Stimulated activated naive B cell treated with anti-CD40 and anti-IgM and Interleukin-4, amounts not matched to agents 10 μg/mL and 1 μg/mL and 100 μg/mL, for 72 hours (primary cell): ENCODE data around the gene CTLA4.

ENCODE experiments used
- ATAC-seq, 2 donors: fragments of 150-1000 bp; cut with Tn5 transposase; replicated peaks; 2 replicates each; pipeline ENCODE4 v1.10.0; 2021; ENCODE audit warnings: moderate library complexity in 1 of 2
- DNase-seq: peaks from one replicate; pipeline ENCODE4 v3.0.0; 2021
- H3K27ac Mint-ChIP-seq: one replicate; pipeline ENCODE4 v1.8.0; 2022; ENCODE audit warnings: mild to moderate bottlenecking, mixed read lengths
- H3K27me3 Mint-ChIP-seq, 2 donors: one replicate each; pipeline ENCODE4 v1.8.0; 2022; ENCODE audit warnings: mixed read lengths in 2 of 2
- H3K36me3 Mint-ChIP-seq, 2 donors: one replicate each; pipeline ENCODE4 v1.8.0; 2022; ENCODE audit warnings: mixed read lengths in 2 of 2, mild to moderate bottlenecking in 1 of 2
- H3K4me1 Mint-ChIP-seq, 2 donors: one replicate each; pipeline ENCODE4 v1.8.0; 2022; ENCODE audit warnings: mixed read lengths in 2 of 2, mild to moderate bottlenecking in 1 of 2
- H3K4me3 Mint-ChIP-seq, 2 donors: one replicate each; pipeline ENCODE4 v1.8.0; 2022; ENCODE audit warnings: mild to moderate bottlenecking in 2 of 2, mixed read lengths in 2 of 2, moderate library complexity in 1 of 2
- H3K9me3 Mint-ChIP-seq, 2 donors: one replicate each; pipeline ENCODE4 v1.8.0; 2022; ENCODE audit warnings: mixed read lengths in 2 of 2, mild to moderate bottlenecking in 1 of 2

The CTLA4 gene

DNA sequence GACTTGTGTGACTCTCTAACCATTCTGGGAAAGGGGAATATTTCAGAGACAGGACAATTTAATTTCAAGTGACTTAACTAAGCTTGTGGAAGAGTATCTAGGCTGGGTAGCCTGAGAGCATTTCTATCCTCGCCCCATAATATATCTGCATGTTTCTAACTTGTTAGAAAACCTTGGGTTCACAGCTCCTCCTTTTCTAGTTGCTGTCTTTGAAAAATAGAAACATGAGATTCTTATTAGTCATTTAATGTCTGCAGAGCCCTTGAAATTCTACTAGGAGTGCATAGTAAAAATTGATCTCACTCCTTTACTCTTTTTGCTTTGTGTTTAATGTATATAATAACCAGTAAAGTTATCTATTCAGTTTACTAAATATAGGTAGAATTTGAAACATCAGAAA, 22.4 kb downstream of the CTLA4 start:
- H3K27me3 Mint-ChIP-seq, result peaks cover 31 to 35% of the 10 kb centered on the region in 2 donors
- no peak overlapping the region for H3K27ac Mint-ChIP-seq
- H3K9me3 Mint-ChIP-seq, result peaks cover 1 to 4% of the 10 kb centered on the region in 2 donors
- no peak for ATAC-seq
- peaks cover 2 to 5% of the 10 kb centered on the region in 2 donors for H3K36me3 Mint-ChIP-seq
- no peak overlapping the region for H3K4me3 Mint-ChIP-seq
- peaks cover 16 to 24% of the 10 kb centered on the region in 2 donors for H3K4me1 Mint-ChIP-seq
- no peak for DNase-seq

DNA sequence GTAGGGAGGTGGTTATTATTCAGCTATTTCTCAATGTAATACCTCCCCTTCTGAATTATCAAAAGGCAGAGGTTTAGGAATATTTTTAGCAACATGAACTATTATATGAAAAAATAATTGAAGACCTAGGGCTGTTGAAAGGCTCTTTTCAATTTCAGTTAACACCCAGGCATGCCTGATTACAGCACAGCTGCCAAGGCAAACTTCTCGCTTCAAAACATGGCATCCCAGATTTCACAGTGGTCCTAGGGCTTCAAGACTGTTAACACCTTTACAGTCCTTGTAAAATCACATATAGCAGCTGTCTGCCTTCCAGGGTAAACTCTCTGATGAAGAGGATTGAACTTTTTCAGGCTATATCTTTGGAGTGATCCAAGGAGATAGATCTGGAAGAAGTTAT, 23.2 kb downstream of the CTLA4 start:
- no peak for ATAC-seq
- no peak overlapping the region for H3K27ac Mint-ChIP-seq
- H3K9me3 Mint-ChIP-seq, result peaks cover 1 to 4% of the 10 kb centered on the region in 2 donors
- H3K27me3 Mint-ChIP-seq, result peaks cover 27 to 34% of the 10 kb centered on the region in 2 donors
- no peak for DNase-seq
- H3K4me1 Mint-ChIP-seq, result peaks cover 16 to 29% of the 10 kb centered on the region in 2 donors
- peaks cover 2 to 5% of the 10 kb centered on the region in 2 donors for H3K36me3 Mint-ChIP-seq
- H3K4me3 Mint-ChIP-seq, result no peak overlapping the region

DNA sequence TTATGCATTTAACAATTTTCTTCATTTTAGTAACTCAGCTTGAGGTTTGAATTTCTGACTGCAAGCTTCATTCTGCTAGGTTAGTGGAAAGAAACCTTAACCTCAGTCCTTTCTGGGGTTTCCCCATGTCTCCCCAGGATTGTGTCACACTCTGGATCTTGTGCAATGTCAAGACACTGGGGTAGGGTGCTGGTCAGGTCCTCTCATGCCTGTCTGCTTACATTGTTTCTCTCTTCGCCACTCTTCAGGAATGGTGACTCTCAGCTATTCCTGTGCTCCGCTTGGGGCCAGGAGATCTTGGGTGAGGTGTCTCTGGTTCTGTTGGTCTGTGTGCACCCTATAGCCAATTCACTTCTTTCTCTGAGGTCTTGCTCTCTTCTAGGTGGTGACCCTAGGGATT, 23.9 kb downstream of the CTLA4 start:
- peak overlapping the region in 1 of 2 donors; percentile 47 for H3K4me3 Mint-ChIP-seq
- H3K4me1 Mint-ChIP-seq, result peaks cover 18 to 34% of the 10 kb centered on the region in 2 donors
- H3K9me3 Mint-ChIP-seq, result peaks cover 3 to 4% of the 10 kb centered on the region in 2 donors
- ATAC-seq (peak; percentile 83 to 89), DNase-seq (peak; percentile 18)
- no peak overlapping the region for H3K27ac Mint-ChIP-seq
- peaks cover 27 to 32% of the 10 kb centered on the region in 2 donors for H3K27me3 Mint-ChIP-seq
- peaks cover 2 to 5% of the 10 kb centered on the region in 2 donors for H3K36me3 Mint-ChIP-seq

GRCh38 chr2:203892207-203892606, 24.6 kb downstream of the CTLA4 start:
- H3K4me1 Mint-ChIP-seq, result peaks cover 24 to 41% of the 10 kb centered on the region in 2 donors
- ATAC-seq (no peak), DNase-seq (no peak)
- peaks cover 3 to 4% of the 10 kb centered on the region in 2 donors for H3K9me3 Mint-ChIP-seq
- H3K36me3 Mint-ChIP-seq, result peaks cover 2 to 5% of the 10 kb centered on the region in 2 donors
- H3K27ac Mint-ChIP-seq, result no peak overlapping the region
- H3K27me3 Mint-ChIP-seq, result peaks cover 27 to 32% of the 10 kb centered on the region in 2 donors
- no peak overlapping the region for H3K4me3 Mint-ChIP-seq

DNA sequence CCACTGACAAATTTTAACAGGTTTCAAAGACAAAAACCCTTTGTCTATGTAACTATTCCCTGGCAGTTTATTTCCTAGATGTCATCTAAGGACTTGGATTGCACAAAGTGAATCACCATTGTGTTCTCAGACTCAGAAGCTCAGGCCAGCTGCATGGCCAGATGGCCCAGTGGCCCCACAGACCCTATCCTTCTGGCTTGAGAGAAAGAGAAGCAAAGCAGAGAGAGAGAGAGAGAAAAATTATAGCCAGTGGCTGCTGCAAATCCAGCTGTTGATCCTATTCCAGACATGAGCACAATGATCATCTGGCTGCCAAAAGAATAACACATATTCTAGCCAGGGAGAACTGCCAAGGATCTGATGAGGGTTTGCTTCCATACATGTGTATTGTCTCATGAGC, 25.8 kb downstream of the CTLA4 start:
- H3K27me3 Mint-ChIP-seq, result peaks cover 25 to 28% of the 10 kb centered on the region in 2 donors
- peaks cover 30 to 53% of the 10 kb centered on the region in 2 donors for H3K4me1 Mint-ChIP-seq
- DNase-seq (no peak), ATAC-seq (no peak)
- H3K36me3 Mint-ChIP-seq, result peaks cover 2 to 5% of the 10 kb centered on the region in 2 donors
- no peak overlapping the region for H3K27ac Mint-ChIP-seq
- no peak overlapping the region for H3K4me3 Mint-ChIP-seq
- peaks cover 3 to 4% of the 10 kb centered on the region in 2 donors for H3K9me3 Mint-ChIP-seq

DNA sequence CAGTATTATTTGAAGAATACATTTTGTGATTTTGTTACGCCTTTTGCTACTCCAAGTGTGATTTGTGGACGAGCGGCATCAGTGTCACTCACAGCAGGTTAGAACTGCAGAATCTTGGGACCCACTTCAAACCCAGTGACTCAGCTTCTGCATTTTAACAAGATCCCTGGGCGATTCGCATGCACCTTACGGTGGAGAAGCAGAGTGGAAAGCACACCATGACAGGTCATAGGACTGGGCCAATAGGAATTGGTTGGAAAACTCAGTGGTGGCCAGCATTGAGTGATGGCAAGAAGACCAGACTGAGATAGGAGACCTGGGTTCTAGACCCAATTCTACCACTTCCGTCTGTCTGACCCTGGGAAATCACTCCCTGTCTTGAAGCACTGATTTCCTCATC, 26.3 kb downstream of the CTLA4 start:
- Mint-ChIP-seq H3K27me3 (peaks cover 20 to 26% of the 10 kb centered on the region in 2 donors), H3K4me1 (peaks cover 30 to 57% of the 10 kb centered on the region in 2 donors), H3K9me3 (peaks cover 3 to 4% of the 10 kb centered on the region in 2 donors), H3K27ac (no peak overlapping the region), H3K4me3 (no peak overlapping the region), H3K36me3 (peaks cover 2 to 5% of the 10 kb centered on the region in 2 donors)
- no peak for ATAC-seq
- DNase-seq, result no peak

GRCh38 chr2:203894262-203894661, 26.7 kb downstream of the CTLA4 start:
- Mint-ChIP-seq H3K36me3 (peaks cover 2 to 5% of the 10 kb centered on the region in 2 donors), H3K9me3 (peaks cover 3 to 4% of the 10 kb centered on the region in 2 donors), H3K27me3 (peaks cover 20 to 26% of the 10 kb centered on the region in 2 donors), H3K4me3 (no peak overlapping the region), H3K27ac (no peak overlapping the region), H3K4me1 (peaks cover 30 to 62% of the 10 kb centered on the region in 2 donors)
- no peak for DNase-seq
- peak; percentile 40 to 53 for ATAC-seq

DNA sequence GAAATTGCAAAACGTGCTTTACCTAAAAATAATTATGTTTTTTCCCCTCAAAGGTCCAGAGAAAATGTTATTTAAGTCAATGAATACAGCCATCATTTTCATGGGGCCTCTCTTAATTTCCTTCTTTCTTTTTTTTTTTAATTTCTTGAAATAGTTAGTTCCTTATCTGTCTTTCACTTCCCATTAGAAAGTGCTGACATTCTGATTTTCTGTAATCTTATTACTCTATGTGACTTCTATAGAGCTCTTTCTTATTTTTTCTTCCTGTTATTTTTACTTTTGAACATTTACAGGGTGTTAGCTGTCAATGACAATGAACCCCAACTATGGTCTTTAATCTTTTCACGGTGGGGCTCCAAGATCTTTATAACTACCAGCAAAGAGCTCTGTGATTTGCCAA, 30.0 kb downstream of the CTLA4 start:
- peaks cover 5 to 8% of the 10 kb centered on the region in 2 donors for H3K36me3 Mint-ChIP-seq
- peak overlapping the region; percentile 62 for H3K27ac Mint-ChIP-seq
- no peak for DNase-seq
- ATAC-seq, result peak; percentile 83 to 89
- peaks cover 10 to 36% of the 10 kb centered on the region in 2 donors for H3K27me3 Mint-ChIP-seq
- H3K4me1 Mint-ChIP-seq, result peaks cover 20 to 48% of the 10 kb centered on the region in 2 donors
- peaks cover 10 to 15% of the 10 kb centered on the region in 2 donors for H3K9me3 Mint-ChIP-seq
- peak overlapping the region; percentile 41 for H3K4me3 Mint-ChIP-seq

- Mint-ChIP-seq H3K4me3 (no peak overlapping the region), H3K27ac (no peak overlapping the region), H3K27me3 (peaks cover 5 to 34% of the 10 kb centered on the region in 2 donors), H3K4me1 (peaks cover 20 to 48% of the 10 kb centered on the region in 2 donors), H3K9me3 (peaks cover 10 to 16% of the 10 kb centered on the region in 2 donors), H3K36me3 (peaks cover 5 to 8% of the 10 kb centered on the region in 2 donors)
- no peak for ATAC-seq
- DNase-seq, result no peak
Measured at GRCh38 chr2:203898657-203899056, 31.1 kb downstream of the CTLA4 start.

GRCh38 chr2:203900253-203900652, 32.7 kb downstream of the CTLA4 start:
- no peak overlapping the region for H3K27ac Mint-ChIP-seq
- H3K36me3 Mint-ChIP-seq, result peaks cover 5 to 8% of the 10 kb centered on the region in 2 donors
- ATAC-seq (no peak), DNase-seq (no peak)
- H3K27me3 Mint-ChIP-seq, result peaks cover 5 to 33% of the 10 kb centered on the region in 2 donors
- peaks cover 14 to 39% of the 10 kb centered on the region in 2 donors for H3K4me1 Mint-ChIP-seq
- no peak overlapping the region for H3K4me3 Mint-ChIP-seq
- peaks cover 10 to 16% of the 10 kb centered on the region in 2 donors for H3K9me3 Mint-ChIP-seq

- peaks cover 8 to 16% of the 10 kb centered on the region in 2 donors for H3K9me3 Mint-ChIP-seq
- H3K4me3 Mint-ChIP-seq, result no peak overlapping the region
- H3K4me1 Mint-ChIP-seq, result peaks cover 2 to 8% of the 10 kb centered on the region in 2 donors
- H3K36me3 Mint-ChIP-seq, result peaks cover 5 to 8% of the 10 kb centered on the region in 2 donors
- ATAC-seq (no peak), DNase-seq (no peak)
- H3K27me3 Mint-ChIP-seq, result peaks cover 5 to 25% of the 10 kb centered on the region in 2 donors
- no peak overlapping the region for H3K27ac Mint-ChIP-seq
Measured at GRCh38 chr2:203904022-203904421, 36.5 kb downstream of the CTLA4 start.

GRCh38 chr2:203905656-203906055, 38.1 kb downstream of the CTLA4 start:
- peaks cover 3 to 14% of the 10 kb centered on the region in 2 donors for H3K27me3 Mint-ChIP-seq
- ATAC-seq (no peak), DNase-seq (no peak)
- H3K36me3 Mint-ChIP-seq, result peaks cover 3 to 6% of the 10 kb centered on the region in 2 donors
- H3K9me3 Mint-ChIP-seq, result peaks cover 6 to 14% of the 10 kb centered on the region in 2 donors
- peaks cover 8 to 10% of the 10 kb centered on the region in 2 donors for H3K4me1 Mint-ChIP-seq
- no peak overlapping the region for H3K27ac Mint-ChIP-seq
- H3K4me3 Mint-ChIP-seq, result no peak overlapping the region

DNA sequence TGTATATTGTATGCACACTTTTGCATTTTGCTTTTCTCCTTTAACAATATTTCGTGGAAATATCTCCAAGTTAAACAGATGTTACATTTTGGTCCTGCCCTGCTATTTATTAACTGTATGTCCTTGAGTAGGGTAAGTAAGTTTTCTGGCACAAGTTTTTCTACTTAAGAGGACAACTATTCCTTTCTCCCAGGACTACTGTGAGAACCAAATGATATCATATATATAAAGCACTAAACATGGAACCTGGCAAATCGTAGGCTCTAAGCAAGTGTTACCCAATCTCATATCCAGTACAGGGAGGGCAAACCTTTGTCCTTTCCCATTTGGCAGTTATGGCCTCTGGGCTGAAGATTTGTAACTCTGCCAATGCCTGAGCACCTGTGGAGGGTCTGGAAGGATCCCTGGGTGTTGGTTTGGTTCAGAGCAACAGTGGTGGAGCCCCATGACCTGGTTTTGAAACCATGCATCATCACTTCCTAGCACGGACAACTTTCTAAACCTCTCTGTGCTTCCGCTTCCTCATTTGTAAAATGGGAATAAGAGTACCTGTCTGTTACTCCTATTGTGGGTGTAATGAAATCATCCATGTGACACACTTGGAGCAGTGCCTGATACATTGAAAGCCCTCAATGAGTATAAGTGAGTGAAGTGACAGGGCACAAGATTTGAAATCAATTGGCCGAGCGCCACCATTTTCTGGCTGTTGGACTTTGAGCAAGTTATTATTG, 40.7 kb downstream of the CTLA4 start:
- peak; percentile 49 to 55 for ATAC-seq
- Mint-ChIP-seq H3K4me3 (no peak overlapping the region), H3K9me3 (no peaks in the 10 kb centered on the region), H3K27me3 (peaks cover 0 to 4% of the 10 kb centered on the region in 2 donors), H3K27ac (no peak overlapping the region), H3K4me1 (peaks cover 8 to 10% of the 10 kb centered on the region in 2 donors), H3K36me3 (no peaks in the 10 kb centered on the region)
- DNase-seq, result no peak

GRCh38 chr2:203908797-203909185, 41.2 kb downstream of the CTLA4 start:
- H3K4me3 Mint-ChIP-seq, result no peak overlapping the region
- H3K27me3 Mint-ChIP-seq, result peaks cover 0 to 6% of the 10 kb centered on the region in 2 donors
- H3K4me1 Mint-ChIP-seq, result peaks cover 8 to 10% of the 10 kb centered on the region in 2 donors
- H3K9me3 Mint-ChIP-seq, result no peaks in the 10 kb centered on the region
- H3K36me3 Mint-ChIP-seq, result no peaks in the 10 kb centered on the region
- peak; percentile 13 to 18 for ATAC-seq
- DNase-seq, result no peak
- no peak overlapping the region for H3K27ac Mint-ChIP-seq
